IPS-NIHi7 (cell line): ENCODE measurements around the gene UFD1.
A peak's percentile ranks its signal among the peaks of the same experiment; 100 is the strongest.

Experiments
- DNase-seq: peaks from one replicate; pipeline ENCODE4 v3.0.0; 2012; ENCODE audit warnings: mixed read lengths; ENCODE audit errors: extremely low spot score

Gene UFD1

GRCh38 chr22:19496324-19496630, 17.3 kb upstream of the UFD1 start:
- DNase-seq: no peak

GRCh38 chr22:19495562-19496323, 16.8 kb upstream of the UFD1 start:
- DNase-seq: no peak

- no peak for DNase-seq
These were observed 15.7 kb upstream of the UFD1 start for GRCh38 chr22:19494676-19495173.

- no peak for DNase-seq
These were observed 15.1 kb upstream of the UFD1 start for GRCh38 chr22:19494001-19494560.

GRCh38 chr22:19492504-19493174, 13.6 kb upstream of the UFD1 start:
- no peak for DNase-seq

- DNase-seq: no peak
These were observed 11.7 kb upstream of the UFD1 start for GRCh38 chr22:19490628-19491230.

- DNase-seq: no peak
These were observed 10.2 kb upstream of the UFD1 start for GRCh38 chr22:19488884-19489843.

GRCh38 chr22:19488285-19488684, 9.3 kb upstream of the UFD1 start:
- no peak for DNase-seq

GRCh38 chr22:19483481-19484244, 4.7 kb upstream of the UFD1 start:
- DNase-seq: no peak

- DNase-seq: no peak
These were observed 3.3 kb upstream of the UFD1 start for GRCh38 chr22:19482297-19482696.

- no peak for DNase-seq
These were observed 1.8 kb upstream of the UFD1 start for GRCh38 chr22:19480789-19481188.

GRCh38 chr22:19480173-19480568, 1.2 kb upstream of the UFD1 start:
- no peak for DNase-seq

GRCh38 chr22:19479355-19480172, 571 bp upstream of the UFD1 start, which contains the start of gene CDC45:
CDC45 (plus strand) TSS chr22:19479920; CDS start chr22:19479969, 49 bp downstream.
- DNase-seq: peak; percentile 98

- DNase-seq: no peak
These were observed 720 bp downstream of the UFD1 start for GRCh38 chr22:19478045-19478900.

GRCh38 chr22:19477321-19478044, 1.5 kb downstream of the UFD1 start:
- DNase-seq: no peak

GRCh38 chr22:19476023-19476422, 3.0 kb downstream of the UFD1 start:
- no peak for DNase-seq

GRCh38 chr22:19473578-19473977, 5.4 kb downstream of the UFD1 start:
- DNase-seq: no peak

GRCh38 chr22:19472233-19472632, 6.8 kb downstream of the UFD1 start:
- no peak for DNase-seq
